ENCODE measurements around the gene ITGA3.
A peak's percentile ranks its signal among the peaks of the same experiment; 100 is the strongest.

Gene ITGA3

GRCh38 chr17:50055426-50056216, at the start of gene ITGA3:
Gene ITGA3, plus strand, starts transcription at chr17:50056110. Its CDS starts 330 bp downstream, at chr17:50056440.
- TF ChIP-seq CTCF (IDR thresholded peaks at IDR 0.05; ENCODE audit: insufficient read depth, low read depth, low read length, missing control alignments): no peak
- peak; percentile 96 for DNase-seq (ENCODE audit: low read depth)
- peak within 1 kb of the TSS; percentile 75 for H3K4me3 ChIP-seq (ENCODE audit: low read length)

GRCh38 chr17:50009282-50009681, 46.6 kb upstream of the ITGA3 start:
- no peak for DNase-seq (ENCODE audit: low read depth)
- no peak for TF ChIP-seq CTCF (IDR thresholded peaks at IDR 0.05; ENCODE audit: insufficient read depth, low read depth, low read length, missing control alignments)
- H3K4me3 ChIP-seq (ENCODE audit: low read length): no peak overlapping the region

- no peak for TF ChIP-seq CTCF (IDR thresholded peaks at IDR 0.05; ENCODE audit: insufficient read depth, low read depth, low read length, missing control alignments)
- DNase-seq (ENCODE audit: low read depth): no peak
- no peak overlapping the region for H3K4me3 ChIP-seq (ENCODE audit: low read length)
Observed at GRCh38 chr17:50013079-50013478, 42.8 kb upstream of the ITGA3 start.

- TF ChIP-seq CTCF (IDR thresholded peaks at IDR 0.05; ENCODE audit: insufficient read depth, low read depth, low read length, missing control alignments): no peak
- H3K4me3 ChIP-seq (ENCODE audit: low read length): no peak overlapping the region
- DNase-seq (ENCODE audit: low read depth): no peak
Observed at GRCh38 chr17:50014471-50015088, 41.3 kb upstream of the ITGA3 start.

GRCh38 chr17:50015146-50015545, 40.8 kb upstream of the ITGA3 start:
- no peak overlapping the region for H3K4me3 ChIP-seq (ENCODE audit: low read length)
- no peak for DNase-seq (ENCODE audit: low read depth)
- TF ChIP-seq CTCF (IDR thresholded peaks at IDR 0.05; ENCODE audit: insufficient read depth, low read depth, low read length, missing control alignments): no peak

- no peak for TF ChIP-seq CTCF (IDR thresholded peaks at IDR 0.05; ENCODE audit: insufficient read depth, low read depth, low read length, missing control alignments)
- DNase-seq (ENCODE audit: low read depth): peak; percentile 38
- H3K4me3 ChIP-seq (ENCODE audit: low read length): no peak overlapping the region
Observed at GRCh38 chr17:50018909-50019308, 37.0 kb upstream of the ITGA3 start.
